ENCODE results near the gene SLC39A3.

Gene SLC39A3

DNA sequence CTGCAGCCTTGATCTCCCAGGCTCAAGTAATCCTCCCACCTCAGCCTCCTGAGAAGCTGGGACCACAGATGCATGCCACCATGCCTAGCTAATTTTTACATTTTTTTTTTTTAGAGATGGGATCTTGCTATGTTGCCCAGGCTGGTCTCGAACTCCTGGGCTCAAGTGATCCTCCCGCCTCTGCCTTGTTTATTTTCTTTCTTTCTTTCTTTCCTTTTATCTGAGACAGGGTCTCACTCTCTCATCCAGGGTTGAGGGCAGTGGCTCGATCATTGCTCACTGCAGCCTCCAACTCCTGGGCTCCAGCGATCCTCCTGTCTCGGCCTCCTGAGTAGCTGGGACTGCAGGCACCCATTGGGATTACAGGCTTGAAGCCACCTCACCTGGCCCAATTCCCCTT lies 33.6 kb downstream of the SLC39A3 start:
- DNase-seq (ENCODE audit: low read depth), result no peak
- TF ChIP-seq, protein P1, sequence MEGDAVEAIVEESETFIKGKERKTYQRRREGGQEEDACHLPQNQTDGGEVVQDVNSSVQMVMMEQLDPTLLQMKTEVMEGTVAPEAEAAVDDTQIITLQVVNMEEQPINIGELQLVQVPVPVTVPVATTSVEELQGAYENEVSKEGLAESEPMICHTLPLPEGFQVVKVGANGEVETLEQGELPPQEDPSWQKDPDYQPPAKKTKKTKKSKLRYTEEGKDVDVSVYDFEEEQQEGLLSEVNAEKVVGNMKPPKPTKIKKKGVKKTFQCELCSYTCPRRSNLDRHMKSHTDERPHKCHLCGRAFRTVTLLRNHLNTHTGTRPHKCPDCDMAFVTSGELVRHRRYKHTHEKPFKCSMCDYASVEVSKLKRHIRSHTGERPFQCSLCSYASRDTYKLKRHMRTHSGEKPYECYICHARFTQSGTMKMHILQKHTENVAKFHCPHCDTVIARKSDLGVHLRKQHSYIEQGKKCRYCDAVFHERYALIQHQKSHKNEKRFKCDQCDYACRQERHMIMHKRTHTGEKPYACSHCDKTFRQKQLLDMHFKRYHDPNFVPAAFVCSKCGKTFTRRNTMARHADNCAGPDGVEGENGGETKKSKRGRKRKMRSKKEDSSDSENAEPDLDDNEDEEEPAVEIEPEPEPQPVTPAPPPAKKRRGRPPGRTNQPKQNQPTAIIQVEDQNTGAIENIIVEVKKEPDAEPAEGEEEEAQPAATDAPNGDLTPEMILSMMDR (conservative IDR thresholded peaks at IDR 0.05; ENCODE audit: control insufficient read depth, insufficient read depth, low read depth, low read length), result no peak

GRCh38 chr19:2703691-2704216 lies 36.1 kb downstream of the SLC39A3 start:
- no peak for DNase-seq (ENCODE audit: low read depth)
- no peak overlapping the region for H3K4me3 ChIP-seq (ENCODE audit: control insufficient read depth, low read depth, low read length)
- TF ChIP-seq, protein P1 (conservative IDR thresholded peaks at IDR 0.05; ENCODE audit: control insufficient read depth, insufficient read depth, low read depth, low read length), result no peak

More for the DNA sequence above, 33.6 kb downstream of the SLC39A3 start:
- H3K4me3 ChIP-seq (ENCODE audit: control insufficient read depth, low read depth, low read length), result no peak overlapping the region

- peak overlapping the region; percentile 15 for H3K4me3 ChIP-seq (ENCODE audit: control insufficient read depth, low read depth, low read length)
- DNase-seq (ENCODE audit: low read depth), result no peak
- TF ChIP-seq, protein P1 (conservative IDR thresholded peaks at IDR 0.05; ENCODE audit: control insufficient read depth, insufficient read depth, low read depth, low read length), result no peak
These were observed 36.8 kb downstream of the SLC39A3 start for GRCh38 chr19:2703077-2703437.

- TF ChIP-seq, protein P1 (conservative IDR thresholded peaks at IDR 0.05; ENCODE audit: control insufficient read depth, insufficient read depth, low read depth, low read length), result no peak
- peak within 1 kb of the TSS; percentile 34 for H3K4me3 ChIP-seq (ENCODE audit: control insufficient read depth, low read depth, low read length)
- peak; percentile 70 for DNase-seq (ENCODE audit: low read depth)
These were observed 37.4 kb downstream of the SLC39A3 start, which contains the start of gene GNG7 for GRCh38 chr19:2702170-2703076. GNG7 (minus strand) TSS chr19:2702694; CDS start chr19:2520688, 182,006 bp downstream.

DNA sequence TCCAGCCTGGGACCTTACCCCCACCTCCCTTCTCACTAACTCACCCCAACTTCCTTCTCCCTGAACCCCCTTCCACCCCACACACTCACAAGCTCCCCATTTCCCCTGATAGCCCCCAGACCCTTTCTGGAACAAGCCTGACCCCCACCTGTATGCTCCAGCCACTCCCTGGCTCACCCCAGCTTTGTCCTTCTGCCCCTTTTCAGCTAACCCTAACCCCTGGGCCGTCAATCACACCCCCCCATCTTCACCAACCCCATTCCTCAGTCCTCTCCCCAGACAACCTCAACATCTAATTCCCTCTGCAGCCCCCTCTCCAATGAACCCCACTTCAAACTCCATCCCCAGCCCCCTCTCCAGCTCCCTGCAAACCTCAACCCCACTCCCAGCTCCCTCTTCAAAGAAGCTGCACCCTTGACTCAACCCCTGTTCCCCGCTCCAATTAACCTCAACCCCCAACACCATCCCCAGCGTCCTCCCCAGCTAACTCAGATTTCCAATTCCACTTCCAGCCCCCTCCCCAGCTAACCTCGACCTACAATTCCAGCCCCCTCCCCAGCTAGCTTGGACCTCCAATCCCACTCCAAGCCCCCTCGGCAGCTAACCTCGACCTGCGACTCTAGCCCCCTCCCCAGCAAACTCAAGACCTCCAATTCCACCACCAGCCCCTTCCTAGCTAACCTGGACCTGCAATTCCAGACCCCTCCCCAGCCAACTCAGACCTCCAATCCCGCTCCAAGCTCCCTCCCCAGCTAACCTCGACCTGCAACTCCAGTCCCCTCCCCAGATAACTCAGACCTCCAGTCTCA lies 38.3 kb downstream of the SLC39A3 start:
- H3K4me3 ChIP-seq (ENCODE audit: control insufficient read depth, low read depth, low read length), result no peak overlapping the region
- DNase-seq (ENCODE audit: low read depth), result no peak
- TF ChIP-seq, protein P1 (conservative IDR thresholded peaks at IDR 0.05; ENCODE audit: control insufficient read depth, insufficient read depth, low read depth, low read length), result no peak

- TF ChIP-seq, protein P1 (conservative IDR thresholded peaks at IDR 0.05; ENCODE audit: control insufficient read depth, insufficient read depth, low read depth, low read length), result no peak
- no peak overlapping the region for H3K4me3 ChIP-seq (ENCODE audit: control insufficient read depth, low read depth, low read length)
- DNase-seq (ENCODE audit: low read depth), result no peak
These were observed 39.0 kb downstream of the SLC39A3 start for GRCh38 chr19:2700660-2701360.
